Subcutaneous adipose tissue (tissue), 4 donors: ENCODE data around the gene CAPN12. TPM values are rescaled to one million over a fixed set of nuclear protein-coding genes. Genes with fewer than 3 reads are reported as not detected.

ENCODE experiments used
- total RNA-seq, 4 donors: library from RNA; depleted of rRNA; stranded (reverse); fragments of >200 nt; gene quantifications; one replicate each; pipeline ENCODE4 v1.1.0, GENCODE V29; 2016
- TF ChIP-seq, protein P1 (sequence below): fragments of 450-650 bp; IDR thresholded peaks from one replicate; pipeline ENCODE4 v1.5.1; 2016; ENCODE audit warnings: low read depth, mild to moderate bottlenecking, control low read depth, antibody characterized with exemption, moderate library complexity

Gene CAPN12
- total RNA-seq, 4 donors from 2014 or later: 0.57 to 1.8 (median 0.68) TPM; not detected in 1

DNA sequence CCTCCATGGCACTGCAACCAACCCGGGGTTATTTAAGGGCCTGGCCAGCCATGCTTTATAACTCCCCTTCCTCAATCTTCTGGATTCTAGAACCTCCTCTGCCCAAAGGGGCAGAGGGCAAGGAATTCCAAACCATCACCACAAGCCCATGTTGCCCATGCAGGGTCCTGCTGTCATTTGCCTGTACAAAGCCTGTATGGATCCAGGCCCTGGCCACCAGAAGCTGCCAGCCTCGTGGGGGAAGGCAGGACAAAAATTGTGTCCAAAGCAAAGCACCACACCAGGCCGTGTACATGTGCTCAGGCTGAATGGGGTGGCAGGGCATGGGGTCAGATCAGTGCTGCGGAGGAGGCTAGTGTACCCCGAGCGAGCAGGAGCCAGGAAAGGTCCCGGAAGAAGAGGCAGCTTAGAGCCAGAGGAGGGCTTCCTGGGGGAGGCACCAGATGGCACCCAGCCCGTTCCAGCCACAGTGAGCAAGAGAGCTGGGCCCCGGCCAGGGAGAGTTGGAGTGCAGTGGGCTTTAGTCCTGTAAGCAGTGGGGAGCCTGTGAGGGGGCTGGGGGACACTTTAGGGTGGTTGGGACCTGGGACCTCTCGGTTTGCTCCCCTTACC, 35.8 kb downstream of the CAPN12 start:
- TF ChIP-seq, protein P1, sequence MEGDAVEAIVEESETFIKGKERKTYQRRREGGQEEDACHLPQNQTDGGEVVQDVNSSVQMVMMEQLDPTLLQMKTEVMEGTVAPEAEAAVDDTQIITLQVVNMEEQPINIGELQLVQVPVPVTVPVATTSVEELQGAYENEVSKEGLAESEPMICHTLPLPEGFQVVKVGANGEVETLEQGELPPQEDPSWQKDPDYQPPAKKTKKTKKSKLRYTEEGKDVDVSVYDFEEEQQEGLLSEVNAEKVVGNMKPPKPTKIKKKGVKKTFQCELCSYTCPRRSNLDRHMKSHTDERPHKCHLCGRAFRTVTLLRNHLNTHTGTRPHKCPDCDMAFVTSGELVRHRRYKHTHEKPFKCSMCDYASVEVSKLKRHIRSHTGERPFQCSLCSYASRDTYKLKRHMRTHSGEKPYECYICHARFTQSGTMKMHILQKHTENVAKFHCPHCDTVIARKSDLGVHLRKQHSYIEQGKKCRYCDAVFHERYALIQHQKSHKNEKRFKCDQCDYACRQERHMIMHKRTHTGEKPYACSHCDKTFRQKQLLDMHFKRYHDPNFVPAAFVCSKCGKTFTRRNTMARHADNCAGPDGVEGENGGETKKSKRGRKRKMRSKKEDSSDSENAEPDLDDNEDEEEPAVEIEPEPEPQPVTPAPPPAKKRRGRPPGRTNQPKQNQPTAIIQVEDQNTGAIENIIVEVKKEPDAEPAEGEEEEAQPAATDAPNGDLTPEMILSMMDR: no peak

- TF ChIP-seq, protein P1: no peak
Observed at GRCh38 chr19:38707512-38708114, 36.7 kb downstream of the CAPN12 start.

GRCh38 chr19:38706792-38707511, 37.3 kb downstream of the CAPN12 start:
- TF ChIP-seq, protein P1: no peak

DNA sequence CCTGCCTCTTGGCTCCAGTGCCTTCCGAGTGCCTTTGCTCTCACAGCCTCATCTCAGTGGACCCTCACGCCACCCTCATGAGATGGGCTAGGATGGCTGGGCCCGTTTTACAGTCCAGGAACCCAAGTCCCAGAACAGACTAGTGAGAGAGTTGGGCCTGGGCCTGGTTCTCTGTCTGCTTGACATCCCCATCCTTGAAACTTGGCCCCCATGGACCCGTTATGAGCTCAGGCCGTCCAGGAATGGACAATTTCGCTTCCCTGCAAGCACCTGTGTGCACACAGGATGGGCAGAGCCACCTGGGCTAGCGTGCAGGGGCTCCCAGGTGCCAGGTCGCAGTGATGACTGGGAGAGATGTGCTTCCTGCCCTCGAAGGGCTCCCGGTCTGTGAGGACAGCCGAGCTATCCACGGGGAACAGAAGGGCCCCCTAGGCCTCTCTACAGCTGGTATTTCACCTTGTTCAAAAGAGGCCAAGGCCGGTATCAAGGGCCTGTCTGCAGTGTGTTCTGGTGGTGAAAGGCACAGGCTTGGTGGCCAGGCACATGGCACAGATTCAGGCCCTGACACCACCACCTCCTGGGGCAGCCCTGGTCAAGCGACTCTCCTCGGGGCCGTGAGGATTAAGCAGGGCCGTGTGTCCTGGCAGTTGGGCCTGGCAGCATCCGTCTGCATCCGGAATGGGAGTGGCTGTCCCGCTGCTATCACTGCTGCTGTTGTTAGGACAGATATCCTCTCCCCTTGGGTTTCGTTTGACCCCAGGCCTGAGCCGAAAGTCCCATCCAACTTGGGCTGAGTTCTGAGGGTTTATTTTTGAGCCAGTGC, 38.9 kb downstream of the CAPN12 start:
- TF ChIP-seq, protein P1: no peak

GRCh38 chr19:38704488-38705026, 39.7 kb downstream of the CAPN12 start:
- TF ChIP-seq, protein P1: no peak

DNA sequence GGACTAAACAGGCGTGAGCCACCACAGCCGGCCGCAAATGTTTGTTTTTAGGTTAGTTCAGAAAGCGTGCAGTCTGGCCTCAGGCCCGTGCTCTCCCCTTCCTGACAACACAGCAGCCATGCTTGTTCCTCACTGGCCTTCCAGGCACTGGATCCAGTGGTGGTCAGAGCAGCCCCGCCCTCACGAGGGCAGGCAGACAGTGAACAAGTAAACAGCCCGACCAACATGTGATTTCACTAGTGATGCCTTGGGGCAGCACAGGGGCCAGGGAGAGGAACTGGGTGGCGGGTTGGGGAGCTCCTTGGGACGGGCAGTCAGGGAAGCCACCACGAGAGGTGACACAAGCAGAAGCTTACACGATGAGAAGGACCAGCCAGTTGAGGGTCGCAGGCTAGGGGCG, 40.8 kb downstream of the CAPN12 start:
- TF ChIP-seq, protein P1: no peak
